HEK293 (cell line): ENCODE data around the gene ARHGAP32.

Experiments
- CTCF ChIP-seq: fragments of 450-650 bp; formaldehyde crosslinking; IDR thresholded peaks from 2 replicates; pipeline ENCODE4 v1.5.1; 2016; ENCODE audit warnings: missing biosample characterization, missing genetic modification characterization
- KLF10 ChIP-seq: fragments of 450-650 bp; IDR thresholded peaks from 2 replicates; pipeline ENCODE4 v1.5.1; 2018; ENCODE audit warnings: missing biosample characterization, mild to moderate bottlenecking, missing genetic modification characterization
- ZBTB26 ChIP-seq: fragments of 450-650 bp; formaldehyde crosslinking; optimal IDR thresholded peaks from 2 replicates; pipeline ENCODE3; 2016; ENCODE audit warnings: missing biosample characterization, mild to moderate bottlenecking, missing genetic modification characterization
- ZFHX2 ChIP-seq: fragments of 450-650 bp; formaldehyde crosslinking; conservative IDR thresholded peaks from 2 replicates; pipeline ENCODE4 v1.5.1; 2016; ENCODE audit warnings: missing biosample characterization, missing genetic modification characterization
- ZNF221 ChIP-seq: fragments of 450-650 bp; formaldehyde crosslinking; IDR thresholded peaks from 2 replicates; pipeline ENCODE4 v1.5.1; 2017; ENCODE audit warnings: missing biosample characterization, missing genetic modification characterization, borderline replicate concordance
- ZNF302 ChIP-seq: fragments of 450-650 bp; formaldehyde crosslinking; IDR thresholded peaks from 2 replicates; pipeline ENCODE4 v1.5.1; 2016; ENCODE audit warnings: missing biosample characterization, missing genetic modification characterization, low read depth
- ZNF324 ChIP-seq: fragments of 450-650 bp; formaldehyde crosslinking; IDR thresholded peaks from 2 replicates; pipeline ENCODE4 v1.5.1; 2016; ENCODE audit warnings: missing biosample characterization, missing genetic modification characterization
- ZNF571 ChIP-seq: fragments of 450-650 bp; formaldehyde crosslinking; IDR thresholded peaks from 2 replicates; pipeline ENCODE4 v1.5.0; 2017; ENCODE audit warnings: missing biosample characterization, missing genetic modification characterization

DNA sequence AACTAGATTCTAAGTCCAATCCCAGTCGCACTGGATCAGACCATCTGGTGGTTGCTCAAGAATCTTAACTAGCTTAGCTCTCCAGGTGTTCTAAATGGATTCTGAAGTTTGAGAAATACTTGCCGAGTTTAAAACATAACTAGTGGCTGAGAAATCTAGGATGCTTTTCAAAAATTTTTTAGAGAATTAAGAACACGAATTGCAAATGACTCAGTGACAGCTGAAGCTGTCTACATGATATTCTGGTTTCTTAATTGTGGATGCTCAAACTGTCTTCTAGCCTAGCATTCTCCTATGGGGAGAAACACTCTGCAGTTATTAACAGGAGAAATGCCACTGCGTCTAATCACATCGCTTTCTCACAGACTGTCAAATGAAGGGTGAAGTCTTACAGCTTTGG, 229.2 kb downstream of the ARHGAP32 start:
- TF ChIP-seq ZFHX2 (tag by site-specific recombination) = no peak
- TF ChIP-seq ZNF324 (tag by site-specific recombination) = no peak
- no peak for TF ChIP-seq ZNF302 (tag by site-specific recombination)
- no peak for TF ChIP-seq CTCF (tag by site-specific recombination)
- no peak for TF ChIP-seq ZBTB26 (tag by site-specific recombination)
- TF ChIP-seq ZNF221 (tag by site-specific recombination) = no peak
- TF ChIP-seq ZNF571 (tag by site-specific recombination) = no peak
- no peak for TF ChIP-seq KLF10 (tag by site-specific recombination)
